GM10248 (cell line): ENCODE measurements around the gene LIPE.
"Not testable (repeated sequence)": the region's sequence is repeated elsewhere in the genome, so short reads cannot be mapped to it uniquely, and the experiment has no call there.

Experiments used
- CTCF ChIA-PET: fragments of 300-600 bp; sonication (Branson Sonifier 250); formaldehyde crosslinking; extraction: SDS; loops from one replicate; lab custom pipeline; 2021; ENCODE audit warnings: antibody characterized with exemption; lab: Yijun Ruan, JAX
- POLR2A ChIA-PET: fragments of 350-650 bp; sonication (Branson Sonifier 250); formaldehyde crosslinking; extraction: SDS; loops from one replicate; lab custom pipeline; 2020; ENCODE audit warnings: antibody characterized with exemption; lab: Yijun Ruan, JAX
- DNase-seq: peaks from one replicate; pipeline ENCODE4 v3.0.0; 2012; ENCODE audit errors: extremely low spot score
- CTCF ChIP-seq: IDR thresholded peaks from 2 replicates; pipeline ENCODE4 v1.5.1; 2012; ENCODE audit warnings: mild to moderate bottlenecking, low read depth; ENCODE audit errors: extremely low read depth, missing control alignments, control extremely low read depth

LIPE gene

GRCh38 chr19:42465827-42466280, 38.7 kb upstream of the LIPE start:
- POLR2A ChIA-PET: no interaction called here
- peak; percentile 42 for TF ChIP-seq CTCF
- DNase-seq: peak; percentile 83
- CTCF ChIA-PET: interaction anchor here (0.8 to 10.5 kb wide), 17 partner anchors 10 to 169 kb away, joined by 3 to 97 read pairs (median 5); partner anchors contain the start of gene CEACAM1

- CTCF ChIA-PET: interaction anchor here (1.1 to 3.3 kb wide), 8 partner anchors 10 to 78 kb away, joined by 3 to 14 read pairs (median 6); partner anchors contain the start of gene CEACAM1
- no peak for TF ChIP-seq CTCF
- POLR2A ChIA-PET: no interaction called here
- no peak for DNase-seq
These were observed 34.6 kb upstream of the LIPE start for GRCh38 chr19:42461700-42462324.

GRCh38 chr19:42461231-42461630, 34.0 kb upstream of the LIPE start:
- DNase-seq, POLR2A ChIA-PET: not testable (repeated sequence)
- CTCF ChIA-PET: interaction anchor here (0.9 to 3.3 kb wide), 6 partner anchors 10 to 79 kb away, joined by 3 to 14 read pairs (median 5); partner anchors contain the start of gene CEACAM1

GRCh38 chr19:42459926-42460325, 32.7 kb upstream of the LIPE start:
- POLR2A ChIA-PET: no interaction called here
- no peak for TF ChIP-seq CTCF
- no peak for DNase-seq
- CTCF ChIA-PET: interaction anchor here (0.6 to 2.3 kb wide), 5 partner anchors 9 to 64 kb away, joined by 3 to 8 read pairs (median 5); no protein-coding TSS in a partner anchor

GRCh38 chr19:42455621-42456081, 28.5 kb upstream of the LIPE start:
- no peak for TF ChIP-seq CTCF
- ChIA-PET POLR2A (no interaction called here), CTCF (interaction anchor here (1.0 to 3.2 kb wide), 9 partner anchors 11 to 140 kb away, joined by 3 to 27 read pairs (median 7); partner anchors contain the start of gene CEACAM1)
- DNase-seq: no peak

GRCh38 chr19:42455086-42455485, 27.9 kb upstream of the LIPE start:
- POLR2A ChIA-PET: no interaction called here
- CTCF ChIA-PET: interaction anchor here (1.0 to 3.2 kb wide), 9 partner anchors 9 to 141 kb away, joined by 3 to 27 read pairs (median 7); partner anchors contain the start of gene CEACAM1
- DNase-seq: no peak
- TF ChIP-seq CTCF: no peak

- TF ChIP-seq CTCF: no peak
- no peak for DNase-seq
- POLR2A ChIA-PET: no interaction called here
- CTCF ChIA-PET: interaction anchor here (0.9 to 6.8 kb wide), 6 partner anchors 12 to 144 kb away, joined by 3 to 194 read pairs (median 28); partner anchors contain the start of gene CEACAM1
These were observed 25.4 kb upstream of the LIPE start for GRCh38 chr19:42452590-42452989.
